Stimulated activated naive CD4-positive, alpha-beta T cell (primary cell): ENCODE results near the gene KIF9.
"Not testable (repeated sequence)": the region's sequence is repeated elsewhere in the genome, so short reads cannot be mapped to it uniquely, and the experiment has no call there.

Experiments used
- DNase-seq, 6 experiments: peaks; one replicate each; lab custom pipeline; 2025; lab: John Stamatoyannopoulos, UW

KIF9 gene

GRCh38 chr3:47293822-47294221, 11.2 kb upstream of the KIF9 start:
- no peak for DNase-seq

GRCh38 chr3:47291754-47292420, 9.3 kb upstream of the KIF9 start:
- DNase-seq = not testable (repeated sequence)

- DNase-seq = no peak
Observed at GRCh38 chr3:47291158-47291753, 8.7 kb upstream of the KIF9 start.

- no peak for DNase-seq
Observed at GRCh38 chr3:47288966-47289910, 6.6 kb upstream of the KIF9 start.

GRCh38 chr3:47283591-47284364, 1.2 kb upstream of the KIF9 start:
- peak in 2 of 6 experiments; percentile 4 to 43 for DNase-seq

- DNase-seq = no peak
Observed at GRCh38 chr3:47283193-47283537, 566 bp upstream of the KIF9 start.

- DNase-seq = no peak
Observed at GRCh38 chr3:47280519-47280918, 2.1 kb downstream of the KIF9 start.

- no peak for DNase-seq
Observed at GRCh38 chr3:47276558-47276957, 6.0 kb downstream of the KIF9 start.

GRCh38 chr3:47274652-47275051, 7.9 kb downstream of the KIF9 start:
- DNase-seq = no peak

GRCh38 chr3:47273564-47273963, 9.0 kb downstream of the KIF9 start:
- no peak for DNase-seq

GRCh38 chr3:47270526-47270925, 12.1 kb downstream of the KIF9 start:
- no peak for DNase-seq

- DNase-seq = no peak
Observed at GRCh38 chr3:47267490-47267824, 15.1 kb downstream of the KIF9 start.

GRCh38 chr3:47266709-47267489, 15.7 kb downstream of the KIF9 start:
- no peak for DNase-seq

- no peak for DNase-seq
Observed at GRCh38 chr3:47265725-47266428, 16.7 kb downstream of the KIF9 start.

GRCh38 chr3:47265008-47265407, 17.6 kb downstream of the KIF9 start:
- no peak for DNase-seq

- no peak for DNase-seq
Observed at GRCh38 chr3:47261301-47261700, 21.3 kb downstream of the KIF9 start.

GRCh38 chr3:47260605-47261004, 22.0 kb downstream of the KIF9 start:
- DNase-seq = no peak

- no peak for DNase-seq
Observed at GRCh38 chr3:47259114-47259513, 23.5 kb downstream of the KIF9 start.

- DNase-seq = not testable (repeated sequence)
Observed at GRCh38 chr3:47256331-47256730, 26.3 kb downstream of the KIF9 start.

GRCh38 chr3:47251689-47252088, 30.9 kb downstream of the KIF9 start:
- no peak for DNase-seq

- not testable (repeated sequence) for DNase-seq
Observed at GRCh38 chr3:47251085-47251484, 31.5 kb downstream of the KIF9 start.
